ENCODE data around the gene ZFYVE26. TPM values are rescaled to one million over a fixed set of nuclear protein-coding genes. Genes with fewer than 3 reads are reported as not detected.

Gene ZFYVE26
- total RNA-seq, 1 donor from 2014 or later = 33.4 TPM

- no peak for DNase-seq (ENCODE audit: extremely low spot score, unreplicated experiment)
- no peak overlapping the region for H3K4me3 Mint-ChIP-seq (ENCODE audit: unreplicated experiment)
- no peak for TF ChIP-seq CTCF (IDR thresholded peaks at IDR 0.05)
- H3K4me1 Mint-ChIP-seq (ENCODE audit: unreplicated experiment) = peaks cover 10% of the 10 kb centered on the region
- peaks cover 3% of the 10 kb centered on the region for H3K36me3 Mint-ChIP-seq (ENCODE audit: unreplicated experiment)
- no peak overlapping the region for H3K27ac Mint-ChIP-seq (ENCODE audit: unreplicated experiment)
- H3K27me3 Mint-ChIP-seq (ENCODE audit: unreplicated experiment) = no peaks in the 10 kb centered on the region
- peaks cover 5% of the 10 kb centered on the region for H3K9me3 Mint-ChIP-seq (ENCODE audit: unreplicated experiment)
Observed at GRCh38 chr14:67853715-67854114, 37.3 kb upstream of the ZFYVE26 start.

GRCh38 chr14:67852926-67853604, 36.7 kb upstream of the ZFYVE26 start:
- peaks cover 3% of the 10 kb centered on the region for H3K36me3 Mint-ChIP-seq (ENCODE audit: unreplicated experiment)
- H3K4me3 Mint-ChIP-seq (ENCODE audit: unreplicated experiment) = no peak overlapping the region
- peaks cover 10% of the 10 kb centered on the region for H3K4me1 Mint-ChIP-seq (ENCODE audit: unreplicated experiment)
- no peak for DNase-seq (ENCODE audit: extremely low spot score, unreplicated experiment)
- no peak overlapping the region for H3K27ac Mint-ChIP-seq (ENCODE audit: unreplicated experiment)
- no peaks in the 10 kb centered on the region for H3K27me3 Mint-ChIP-seq (ENCODE audit: unreplicated experiment)
- TF ChIP-seq CTCF (IDR thresholded peaks at IDR 0.05) = no peak
- H3K9me3 Mint-ChIP-seq (ENCODE audit: unreplicated experiment) = peaks cover 10% of the 10 kb centered on the region

GRCh38 chr14:67851785-67852410, 35.5 kb upstream of the ZFYVE26 start:
- Mint-ChIP-seq H3K4me1 (ENCODE audit: unreplicated experiment) (peaks cover 9% of the 10 kb centered on the region), H3K27ac (ENCODE audit: unreplicated experiment) (no peak overlapping the region), H3K36me3 (ENCODE audit: unreplicated experiment) (peaks cover 9% of the 10 kb centered on the region), H3K27me3 (ENCODE audit: unreplicated experiment) (no peaks in the 10 kb centered on the region), H3K4me3 (ENCODE audit: unreplicated experiment) (no peak overlapping the region), H3K9me3 (ENCODE audit: unreplicated experiment) (peaks cover 20% of the 10 kb centered on the region)
- no peak for TF ChIP-seq CTCF (IDR thresholded peaks at IDR 0.05)
- DNase-seq (ENCODE audit: extremely low spot score, unreplicated experiment) = no peak

GRCh38 chr14:67850066-67850830, 33.9 kb upstream of the ZFYVE26 start:
- Mint-ChIP-seq H3K27me3 (ENCODE audit: unreplicated experiment) (no peaks in the 10 kb centered on the region), H3K4me1 (ENCODE audit: unreplicated experiment) (no peaks in the 10 kb centered on the region), H3K9me3 (ENCODE audit: unreplicated experiment) (peaks cover 26% of the 10 kb centered on the region), H3K4me3 (ENCODE audit: unreplicated experiment) (no peak overlapping the region), H3K27ac (ENCODE audit: unreplicated experiment) (no peak overlapping the region), H3K36me3 (ENCODE audit: unreplicated experiment) (peaks cover 9% of the 10 kb centered on the region)
- TF ChIP-seq CTCF (IDR thresholded peaks at IDR 0.05) = no peak
- DNase-seq (ENCODE audit: extremely low spot score, unreplicated experiment) = no peak
